Neural cell (in vitro differentiated cells): ENCODE data around the gene SP6.

ENCODE experiments used
- EP300 ChIP-seq: fragments of 450-650 bp; conservative IDR thresholded peaks from 2 replicates; pipeline ENCODE4 v1.6.1; 2014; ENCODE audit warnings: antibody characterized with exemption, mild to moderate bottlenecking, moderate library complexity; ENCODE audit not compliant: poor library complexity, severe bottlenecking
- EZH2 ChIP-seq: fragments of 200-600, 300-800 bp; shearing (Covaris generic), sonication (generic); IDR thresholded peaks from 2 replicates; pipeline ENCODE4 v1.6.1; 2014; ENCODE audit warnings: antibody characterized with exemption, low read length, borderline replicate concordance, mild to moderate bottlenecking; ENCODE audit not compliant: insufficient read depth, poor library complexity, severe bottlenecking
- MXI1 ChIP-seq: fragments of 450-650 bp; conservative IDR thresholded peaks from 2 replicates; pipeline ENCODE4 v1.6.1; 2014; ENCODE audit warnings: antibody characterized with exemption, mild to moderate bottlenecking; ENCODE audit not compliant: poor library complexity, severe bottlenecking
- POLR2AphosphoS5 ChIP-seq: IDR thresholded peaks from 2 replicates; pipeline ENCODE4 v1.6.1; 2012
- RAD21 ChIP-seq: fragments of 450-650 bp; conservative IDR thresholded peaks from 2 replicates; pipeline ENCODE4 v1.6.1; 2014; ENCODE audit warnings: antibody characterized with exemption, mild to moderate bottlenecking, moderate library complexity
- SMC3 ChIP-seq: fragments of 450-650 bp; conservative IDR thresholded peaks from 2 replicates; pipeline ENCODE4 v1.6.1; 2014; ENCODE audit warnings: antibody characterized with exemption, mild to moderate bottlenecking, moderate library complexity; ENCODE audit not compliant: poor library complexity
- TAF1 ChIP-seq: IDR thresholded peaks from 2 replicates; pipeline ENCODE4 v1.6.1; 2012; ENCODE audit warnings: low read depth
- TF ChIP-seq, protein P1 (sequence below): IDR thresholded peaks from 2 replicates; pipeline ENCODE4 v1.6.1; 2012; ENCODE audit warnings: borderline replicate concordance
- TF ChIP-seq, protein P2 (sequence below): fragments of 450-650 bp; IDR thresholded peaks from 2 replicates; pipeline ENCODE4 v1.5.1; 2014; ENCODE audit warnings: antibody characterized with exemption, mild to moderate bottlenecking, moderate library complexity; ENCODE audit not compliant: poor library complexity, severe bottlenecking

DNA sequence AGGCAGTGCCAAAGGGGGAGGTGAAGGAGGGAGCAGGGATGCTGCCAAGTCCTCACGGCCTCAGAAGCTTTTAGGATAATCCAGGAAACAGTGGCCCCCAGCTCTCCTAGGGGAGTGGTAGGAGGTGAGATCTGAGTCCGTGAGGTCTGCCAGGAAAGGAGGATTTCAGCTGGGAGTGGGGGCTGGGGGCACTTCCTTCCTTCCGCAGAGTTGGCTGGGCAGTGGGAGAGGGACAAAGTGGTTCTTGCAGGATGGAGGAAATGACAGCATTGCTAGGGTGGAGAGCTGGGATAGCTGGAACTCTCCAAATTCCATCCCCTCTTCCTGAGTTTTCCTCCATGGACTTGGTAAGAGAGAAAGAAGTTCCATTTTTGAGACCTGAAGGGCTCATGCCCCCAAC, 4.8 kb upstream of the SP6 start:
- TF ChIP-seq, protein P1, sequence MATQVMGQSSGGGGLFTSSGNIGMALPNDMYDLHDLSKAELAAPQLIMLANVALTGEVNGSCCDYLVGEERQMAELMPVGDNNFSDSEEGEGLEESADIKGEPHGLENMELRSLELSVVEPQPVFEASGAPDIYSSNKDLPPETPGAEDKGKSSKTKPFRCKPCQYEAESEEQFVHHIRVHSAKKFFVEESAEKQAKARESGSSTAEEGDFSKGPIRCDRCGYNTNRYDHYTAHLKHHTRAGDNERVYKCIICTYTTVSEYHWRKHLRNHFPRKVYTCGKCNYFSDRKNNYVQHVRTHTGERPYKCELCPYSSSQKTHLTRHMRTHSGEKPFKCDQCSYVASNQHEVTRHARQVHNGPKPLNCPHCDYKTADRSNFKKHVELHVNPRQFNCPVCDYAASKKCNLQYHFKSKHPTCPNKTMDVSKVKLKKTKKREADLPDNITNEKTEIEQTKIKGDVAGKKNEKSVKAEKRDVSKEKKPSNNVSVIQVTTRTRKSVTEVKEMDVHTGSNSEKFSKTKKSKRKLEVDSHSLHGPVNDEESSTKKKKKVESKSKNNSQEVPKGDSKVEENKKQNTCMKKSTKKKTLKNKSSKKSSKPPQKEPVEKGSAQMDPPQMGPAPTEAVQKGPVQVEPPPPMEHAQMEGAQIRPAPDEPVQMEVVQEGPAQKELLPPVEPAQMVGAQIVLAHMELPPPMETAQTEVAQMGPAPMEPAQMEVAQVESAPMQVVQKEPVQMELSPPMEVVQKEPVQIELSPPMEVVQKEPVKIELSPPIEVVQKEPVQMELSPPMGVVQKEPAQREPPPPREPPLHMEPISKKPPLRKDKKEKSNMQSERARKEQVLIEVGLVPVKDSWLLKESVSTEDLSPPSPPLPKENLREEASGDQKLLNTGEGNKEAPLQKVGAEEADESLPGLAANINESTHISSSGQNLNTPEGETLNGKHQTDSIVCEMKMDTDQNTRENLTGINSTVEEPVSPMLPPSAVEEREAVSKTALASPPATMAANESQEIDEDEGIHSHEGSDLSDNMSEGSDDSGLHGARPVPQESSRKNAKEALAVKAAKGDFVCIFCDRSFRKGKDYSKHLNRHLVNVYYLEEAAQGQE, result no peak
- TF ChIP-seq, protein P2, sequence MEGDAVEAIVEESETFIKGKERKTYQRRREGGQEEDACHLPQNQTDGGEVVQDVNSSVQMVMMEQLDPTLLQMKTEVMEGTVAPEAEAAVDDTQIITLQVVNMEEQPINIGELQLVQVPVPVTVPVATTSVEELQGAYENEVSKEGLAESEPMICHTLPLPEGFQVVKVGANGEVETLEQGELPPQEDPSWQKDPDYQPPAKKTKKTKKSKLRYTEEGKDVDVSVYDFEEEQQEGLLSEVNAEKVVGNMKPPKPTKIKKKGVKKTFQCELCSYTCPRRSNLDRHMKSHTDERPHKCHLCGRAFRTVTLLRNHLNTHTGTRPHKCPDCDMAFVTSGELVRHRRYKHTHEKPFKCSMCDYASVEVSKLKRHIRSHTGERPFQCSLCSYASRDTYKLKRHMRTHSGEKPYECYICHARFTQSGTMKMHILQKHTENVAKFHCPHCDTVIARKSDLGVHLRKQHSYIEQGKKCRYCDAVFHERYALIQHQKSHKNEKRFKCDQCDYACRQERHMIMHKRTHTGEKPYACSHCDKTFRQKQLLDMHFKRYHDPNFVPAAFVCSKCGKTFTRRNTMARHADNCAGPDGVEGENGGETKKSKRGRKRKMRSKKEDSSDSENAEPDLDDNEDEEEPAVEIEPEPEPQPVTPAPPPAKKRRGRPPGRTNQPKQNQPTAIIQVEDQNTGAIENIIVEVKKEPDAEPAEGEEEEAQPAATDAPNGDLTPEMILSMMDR, result no peak
- no peak for TF ChIP-seq SMC3
- no peak for TF ChIP-seq EZH2
- TF ChIP-seq TAF1, result no peak
- TF ChIP-seq POLR2AphosphoS5, result no peak
- no peak for TF ChIP-seq MXI1
- TF ChIP-seq EP300, result no peak
- TF ChIP-seq RAD21, result no peak
